Measurements from ENCODE around the gene TUBA4B. TPM values are rescaled to one million over a fixed set of nuclear protein-coding genes. Genes with fewer than 3 reads are reported as not detected.

The TUBA4B gene
- total RNA-seq (2014; rRNA removed; shearing (Covaris generic)): not detected in 2 replicates

DNA sequence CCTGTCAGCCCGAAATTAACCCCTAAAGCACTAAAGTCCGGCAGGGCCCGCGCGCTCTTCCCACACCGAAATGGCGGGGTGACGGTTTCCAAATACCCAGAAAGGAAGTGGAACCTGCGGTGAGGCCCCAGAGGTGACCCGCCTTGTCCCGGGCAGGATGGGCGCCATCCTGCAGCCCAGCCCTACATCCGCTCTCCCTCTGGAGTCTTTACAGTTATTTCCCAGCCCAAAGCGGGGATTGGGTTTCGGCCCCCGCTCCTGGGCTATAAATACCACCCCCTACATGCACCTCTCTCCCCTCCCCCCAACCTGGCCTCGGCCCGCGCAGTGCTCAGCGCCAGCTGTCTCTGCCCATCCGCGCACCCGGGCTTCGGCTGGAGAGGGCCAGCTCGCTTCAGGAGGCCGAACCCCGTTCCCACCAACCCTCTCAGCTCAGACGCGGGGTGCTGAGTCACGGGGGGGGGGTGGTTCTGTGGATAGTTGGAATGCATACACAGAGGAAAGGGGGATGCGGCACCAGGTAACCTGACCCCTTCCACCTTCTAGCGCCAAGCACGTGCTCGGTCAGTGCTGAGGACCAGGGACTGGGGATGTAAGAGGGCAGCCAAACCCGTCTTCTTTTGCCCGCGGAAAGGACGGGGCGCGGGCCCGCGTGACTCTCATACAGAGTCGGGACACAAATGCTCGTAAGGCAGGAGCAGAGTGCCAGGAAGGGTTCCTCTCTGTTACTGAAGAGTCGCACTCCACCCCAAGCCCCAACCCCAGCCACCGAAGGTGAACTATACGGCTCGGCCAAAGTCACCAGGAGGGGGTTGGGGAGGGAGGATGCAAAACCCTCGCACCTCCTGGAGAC lies at the start of gene TUBA4B:
TUBA4B (plus strand) TSS at position 344 of the 853 bp plus-strand sequence; CDS start at position 509, 165 bp downstream.
- peak; percentile 81 for DNase-seq (ENCODE audit: low read depth)

DNA sequence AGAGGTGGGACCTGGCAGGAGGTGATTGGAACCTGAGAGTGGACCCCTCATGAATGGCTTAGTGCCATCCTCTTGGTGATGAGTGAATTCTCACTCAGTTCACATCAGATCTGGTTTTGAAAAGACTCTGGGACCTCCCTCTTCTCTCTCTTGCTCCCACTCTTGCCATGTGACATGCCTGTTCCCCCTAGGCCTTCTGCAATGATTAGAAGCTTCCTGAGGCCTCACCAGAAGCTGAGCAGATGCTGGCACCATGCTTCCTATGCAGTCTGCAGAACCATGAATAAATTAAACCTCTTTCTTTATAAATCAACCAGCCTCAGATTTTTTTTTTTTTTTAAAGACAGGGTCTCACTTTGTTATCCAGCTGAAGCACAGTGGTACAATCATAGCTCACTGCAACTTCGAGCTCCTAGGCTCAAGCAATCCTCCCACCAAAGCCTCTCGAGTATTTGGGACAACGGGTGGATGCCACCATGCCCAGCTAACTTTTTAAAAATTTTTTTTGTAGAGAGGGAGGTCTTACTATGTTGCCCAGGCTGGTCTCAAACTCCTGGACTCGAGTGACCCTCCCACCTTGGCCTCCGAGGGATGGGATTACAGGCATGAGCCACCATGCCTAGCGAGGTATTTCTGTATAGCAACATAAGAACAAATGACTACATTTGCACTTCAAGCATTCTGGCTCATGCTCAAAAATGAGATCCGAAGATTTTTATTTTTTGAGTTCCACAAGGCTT lies 48.4 kb upstream of the TUBA4B start:
- no peak for DNase-seq (ENCODE audit: low read depth)

DNA sequence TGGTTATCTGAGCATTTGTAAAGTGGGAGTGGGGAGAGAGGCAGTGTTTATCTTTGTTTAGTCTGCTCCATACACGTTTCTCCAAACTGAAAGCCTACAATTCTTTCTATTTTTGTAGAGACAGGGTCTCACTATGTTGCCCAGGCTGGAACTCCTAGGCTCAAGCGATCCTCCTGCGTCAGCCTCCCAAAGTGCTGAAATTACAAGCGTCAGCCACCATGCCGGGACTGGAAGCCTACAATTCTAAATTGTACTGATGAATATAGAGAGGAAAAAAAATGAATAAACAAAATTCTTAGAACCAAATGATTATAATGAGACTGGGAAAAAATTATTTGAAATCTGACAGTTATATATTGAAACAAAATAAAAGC lies 47.9 kb upstream of the TUBA4B start:
- DNase-seq (ENCODE audit: low read depth): no peak

DNA sequence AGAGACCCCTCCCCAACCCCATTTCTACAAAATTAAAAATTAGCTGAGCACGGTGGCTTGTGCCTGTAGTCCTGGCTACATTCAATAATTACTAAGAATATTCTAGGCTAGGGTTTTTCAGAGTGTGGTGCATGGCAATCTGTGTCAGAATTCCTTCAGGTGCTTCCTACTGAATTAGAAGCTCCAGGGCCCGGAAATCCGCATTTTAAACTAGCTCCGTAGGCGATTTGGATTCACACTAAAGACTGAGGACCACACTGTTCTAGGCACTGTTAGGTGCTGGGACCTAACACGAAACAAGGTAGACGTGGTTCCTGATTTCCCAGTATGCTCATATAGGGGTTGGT lies 47.1 kb upstream of the TUBA4B start:
- no peak for DNase-seq (ENCODE audit: low read depth)

DNA sequence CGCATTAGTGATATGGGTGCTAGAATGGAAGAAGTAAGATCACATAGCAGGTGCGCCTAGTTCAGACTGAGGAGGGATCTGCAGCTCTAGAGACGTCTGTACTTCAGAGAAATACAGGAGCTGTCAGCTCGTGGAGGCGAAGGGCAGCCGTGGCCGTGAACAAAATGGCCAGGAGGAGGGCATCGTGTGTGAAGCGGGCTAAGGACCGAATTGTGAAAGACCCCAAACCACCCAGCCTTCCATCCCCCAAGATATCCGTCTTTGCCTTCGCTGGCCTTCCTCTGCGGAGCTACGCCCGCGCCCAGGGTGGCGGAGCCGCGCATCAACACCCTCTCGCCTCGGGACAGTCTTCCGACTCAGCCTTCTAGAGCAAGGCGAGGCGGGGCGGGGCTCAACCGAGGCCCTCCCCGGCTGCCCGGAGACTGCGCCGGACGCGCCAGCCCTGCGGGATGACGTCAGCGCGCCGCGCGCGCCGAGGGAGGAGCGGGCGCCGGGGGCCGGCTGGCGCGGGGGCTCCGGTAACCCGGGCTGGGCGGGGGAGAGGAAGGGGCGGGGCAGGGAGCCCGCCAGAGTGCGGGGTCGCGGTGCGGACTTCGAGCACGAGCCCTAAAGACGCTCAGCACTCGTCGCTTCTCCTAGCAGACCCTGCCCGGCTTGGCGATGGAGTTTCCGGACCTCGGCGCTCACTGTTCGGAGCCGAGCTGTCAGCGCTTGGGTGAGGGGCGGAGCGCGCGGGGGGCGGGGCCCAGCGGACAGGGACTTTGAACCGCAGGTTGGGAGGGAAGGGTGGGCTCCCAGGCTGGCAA lies 46.5 kb upstream of the TUBA4B start, which contains the start of gene ZFAND2B:
ZFAND2B (plus strand) TSS at position 455 of the 806 bp plus-strand sequence; CDS start at position 661, 206 bp downstream.
- peak; percentile 97 for DNase-seq (ENCODE audit: low read depth)

DNA sequence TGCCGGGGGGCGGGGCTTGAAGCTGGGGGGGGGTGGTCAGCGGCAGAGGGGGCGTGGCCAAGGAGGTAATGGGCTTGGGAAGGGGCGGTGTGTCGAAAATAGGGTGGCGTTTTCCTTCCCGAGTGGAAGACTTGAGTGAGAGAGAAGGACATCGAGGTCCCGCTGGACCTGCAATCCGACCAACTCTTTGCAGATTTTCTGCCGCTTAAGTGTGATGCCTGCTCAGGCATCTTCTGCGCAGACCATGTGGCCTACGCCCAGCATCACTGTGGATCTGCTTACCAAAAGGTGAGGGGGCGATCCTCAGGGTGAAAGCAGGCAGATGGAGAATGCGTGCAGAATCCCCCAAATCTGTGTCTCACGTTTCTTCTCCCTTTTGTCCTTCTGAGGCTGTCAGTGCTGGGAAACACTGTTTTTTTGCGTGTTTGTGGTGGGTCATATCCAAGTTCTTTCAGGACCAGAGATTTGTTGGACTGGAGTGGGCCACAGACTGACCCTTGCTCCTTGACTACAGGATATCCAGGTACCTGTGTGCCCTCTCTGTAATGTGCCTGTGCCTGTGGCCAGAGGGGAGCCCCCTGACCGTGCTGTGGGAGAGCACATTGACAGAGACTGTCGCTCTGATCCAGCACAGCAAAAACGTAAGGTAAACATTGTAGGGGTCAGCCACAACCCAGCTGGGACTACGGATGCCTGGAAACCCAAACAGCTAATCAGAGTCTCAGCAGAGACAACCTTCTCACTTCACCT lies 45.7 kb upstream of the TUBA4B start:
- DNase-seq (ENCODE audit: low read depth): no peak

DNA sequence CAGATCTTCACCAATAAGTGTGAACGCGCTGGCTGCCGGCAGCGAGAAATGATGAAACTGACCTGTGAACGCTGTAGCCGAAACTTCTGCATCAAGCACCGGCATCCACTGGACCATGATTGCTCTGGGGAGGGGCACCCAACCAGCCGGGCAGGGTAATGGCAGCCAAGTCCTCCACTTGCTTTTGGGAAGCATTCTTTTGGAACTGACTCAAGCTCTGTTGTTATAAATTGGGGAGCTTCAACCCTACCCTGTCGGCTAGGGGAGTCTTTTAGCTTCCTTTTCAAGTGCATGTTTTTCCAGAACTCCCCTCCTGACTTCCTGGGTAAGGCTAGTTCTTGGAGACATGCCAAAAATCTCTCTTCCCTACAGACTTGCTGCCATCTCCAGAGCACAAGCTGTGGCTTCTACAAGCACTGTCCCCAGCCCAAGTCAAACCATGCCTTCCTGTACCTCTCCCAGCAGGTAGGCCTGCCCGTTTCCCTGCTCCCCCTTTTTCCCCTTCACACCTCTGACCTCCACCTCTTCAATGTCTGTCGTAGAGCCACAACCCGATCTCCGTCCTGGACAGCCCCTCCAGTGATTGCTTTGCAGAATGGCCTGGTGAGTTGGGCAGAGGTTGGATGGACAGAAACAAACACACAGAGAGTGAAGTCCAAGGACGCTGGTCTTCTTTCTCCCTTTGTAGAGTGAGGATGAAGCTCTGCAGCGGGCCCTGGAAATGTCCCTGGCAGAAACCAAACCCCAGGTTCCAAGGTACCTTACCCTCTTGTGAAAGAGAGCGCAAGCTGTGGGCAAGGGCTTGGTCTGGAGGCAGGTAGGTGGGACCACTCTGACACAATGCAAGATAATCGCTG lies 44.9 kb upstream of the TUBA4B start:
- no peak for DNase-seq (ENCODE audit: low read depth)

DNA sequence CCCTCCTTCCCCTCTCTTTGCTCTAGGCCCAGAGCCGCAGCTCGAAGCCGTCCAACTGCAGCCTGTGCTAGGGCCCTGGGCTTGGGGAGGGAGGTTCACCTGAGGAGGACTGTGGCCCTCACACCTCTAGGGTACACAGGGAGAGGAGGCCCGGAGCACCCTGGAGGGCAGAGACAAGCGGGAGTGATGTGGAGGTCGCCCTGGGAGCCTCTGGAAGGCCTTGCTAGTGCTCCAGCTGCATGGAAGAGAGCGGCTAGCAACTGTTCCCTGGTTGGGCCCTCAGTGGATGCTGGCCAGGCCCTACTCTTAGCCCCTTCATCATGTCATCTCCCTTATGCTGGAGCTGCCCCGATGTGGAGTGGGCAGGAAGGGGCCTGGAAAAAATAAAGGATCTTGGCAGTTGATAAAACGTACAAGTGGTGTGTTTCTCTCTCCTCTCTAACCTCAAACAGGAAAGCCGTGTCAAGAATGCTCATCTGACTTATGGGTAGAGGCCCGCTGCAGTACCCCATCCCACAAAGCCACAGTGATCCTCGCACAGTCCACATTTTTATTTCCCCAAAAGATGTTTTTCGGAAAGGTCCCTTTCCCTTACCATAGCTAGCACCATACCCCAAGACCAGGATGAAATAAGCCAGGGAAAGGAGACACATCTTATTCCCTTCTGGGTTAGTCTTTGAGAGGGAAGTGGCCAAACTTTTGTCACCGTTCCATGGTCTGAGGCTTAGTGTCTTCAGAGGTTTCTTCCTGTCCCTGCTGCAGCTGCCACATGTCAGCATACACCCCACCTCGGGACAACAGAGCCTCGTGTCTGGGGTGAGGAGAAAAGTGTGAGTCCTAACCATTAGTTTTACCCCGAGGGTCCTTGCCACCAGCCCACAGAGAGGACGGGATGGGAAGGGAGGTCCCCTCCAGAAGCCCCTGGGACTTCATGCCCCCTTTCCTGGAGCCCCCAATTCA lies 43.5 kb upstream of the TUBA4B start:
- DNase-seq (ENCODE audit: low read depth): no peak

DNA sequence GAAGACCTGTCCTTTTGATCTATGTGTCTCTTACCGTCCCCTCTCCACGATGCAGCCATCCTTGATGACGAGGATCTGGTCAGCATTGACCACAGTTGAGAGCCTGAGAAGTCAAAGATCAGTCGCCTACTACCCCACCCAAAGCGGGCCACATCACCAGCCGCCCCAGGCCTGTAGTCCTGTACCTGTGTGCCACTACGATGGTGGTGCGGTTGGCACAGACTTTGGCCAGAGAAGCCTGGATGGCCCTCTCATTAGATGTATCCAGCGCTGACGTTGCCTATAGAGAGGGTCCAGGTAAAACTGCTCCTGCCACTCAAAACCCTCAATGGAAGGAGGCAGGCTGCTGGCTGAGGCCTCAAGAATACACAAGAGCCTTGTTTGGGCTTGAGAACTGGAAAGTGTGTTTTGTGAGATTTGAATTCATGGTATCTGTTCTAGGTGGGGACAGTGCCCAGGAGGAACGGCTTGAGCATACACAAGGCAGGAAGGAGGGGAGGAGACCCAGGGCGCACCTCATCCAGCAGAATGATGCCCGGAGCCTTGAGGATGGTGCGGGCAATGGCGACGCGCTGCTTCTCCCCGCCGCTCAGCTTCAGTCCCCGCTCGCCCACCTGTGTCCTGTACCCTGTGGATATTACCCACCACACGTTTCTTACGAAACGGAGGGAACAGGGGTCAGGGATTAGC lies 42.7 kb upstream of the TUBA4B start:
- DNase-seq (ENCODE audit: low read depth): no peak

DNA sequence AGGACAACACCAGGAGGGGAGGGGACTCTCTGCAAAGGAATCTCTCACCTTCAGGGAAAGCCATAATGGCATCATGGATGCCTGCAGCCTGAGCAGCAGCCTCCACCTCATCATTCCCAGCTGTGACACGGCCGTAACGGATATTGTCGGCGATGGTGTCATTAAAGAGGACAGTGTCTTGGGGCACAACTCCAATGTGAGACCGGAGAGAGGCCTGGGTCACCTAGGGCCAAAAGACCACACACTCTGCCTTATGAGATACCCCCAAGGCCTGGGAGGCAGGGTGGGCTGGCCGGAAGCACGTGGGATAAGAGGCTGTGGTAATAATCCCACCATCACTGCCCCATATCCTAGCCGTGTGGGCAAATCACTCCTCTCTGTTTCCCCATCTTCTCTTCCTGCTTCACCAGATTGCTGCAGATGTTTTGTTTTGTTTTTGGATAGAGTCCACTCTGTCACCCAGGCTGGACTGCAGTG lies 42.1 kb upstream of the TUBA4B start:
- no peak for DNase-seq (ENCODE audit: low read depth)

DNA sequence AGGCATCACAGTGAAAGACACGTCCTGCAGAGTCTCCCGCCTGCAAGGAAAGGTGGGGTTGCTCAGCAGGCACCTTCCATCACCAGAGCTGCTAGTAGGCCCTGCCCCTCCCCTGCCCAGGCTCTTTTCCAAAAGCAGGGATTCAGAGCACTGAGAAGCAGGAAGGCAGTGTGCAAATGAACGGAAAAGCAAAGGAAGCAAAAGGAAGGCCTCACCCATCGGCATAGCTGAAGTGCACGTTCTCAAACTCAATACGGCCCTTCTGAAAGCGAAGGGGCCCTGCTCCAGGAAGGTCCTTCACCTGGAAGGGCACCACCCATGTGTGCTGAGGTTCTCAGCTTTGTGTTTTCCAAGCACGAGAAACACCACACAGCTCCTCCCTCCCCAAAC lies 40.0 kb upstream of the TUBA4B start:
- DNase-seq (ENCODE audit: low read depth): no peak

DNA sequence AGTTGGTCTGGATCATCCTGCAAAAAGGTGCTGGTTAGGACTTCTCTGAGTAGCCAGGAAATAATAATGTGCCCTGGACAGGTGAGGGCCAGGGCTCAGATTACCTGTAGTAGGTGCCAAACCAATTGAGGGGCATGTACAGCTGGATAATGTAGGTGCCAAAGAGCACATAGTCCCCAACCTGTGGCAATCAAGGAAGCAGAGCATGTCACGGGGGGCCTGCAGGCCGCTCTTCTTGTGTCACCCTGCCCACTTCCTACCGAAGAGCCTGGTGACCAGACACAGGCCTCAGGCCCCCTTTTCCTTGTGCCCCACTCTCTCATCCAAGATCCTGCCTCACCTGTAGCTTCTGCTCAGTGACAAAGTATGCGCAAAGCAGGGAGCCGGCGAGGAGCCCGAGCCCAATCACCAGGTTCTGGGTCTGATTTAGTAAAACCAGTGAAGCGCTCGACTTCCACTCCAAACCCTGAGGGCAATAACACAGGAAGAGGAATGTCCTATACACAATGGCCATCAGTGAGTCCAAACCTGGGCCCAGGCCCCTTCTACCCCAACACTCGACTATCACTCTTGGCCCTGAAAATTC lies 39.5 kb upstream of the TUBA4B start:
- DNase-seq (ENCODE audit: low read depth): no peak

DNA sequence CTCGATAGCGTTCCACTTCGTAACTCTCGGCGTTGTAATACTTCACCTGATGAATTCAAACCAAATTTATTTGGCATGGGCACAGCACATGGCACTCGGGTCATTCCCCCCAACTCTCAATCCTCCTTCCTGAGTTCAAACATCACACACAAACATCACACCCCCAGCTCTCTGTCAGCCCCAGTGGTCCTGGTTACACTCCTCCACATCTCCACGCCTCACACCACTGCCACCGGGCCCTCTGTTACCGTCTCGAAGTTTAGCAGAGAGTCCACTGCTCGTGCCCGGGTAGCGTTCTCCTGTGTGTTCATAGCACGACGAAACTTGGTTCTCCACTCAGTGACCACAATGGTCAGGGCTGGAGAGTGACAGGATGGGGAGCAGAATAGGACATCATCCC lies 38.9 kb upstream of the TUBA4B start:
- no peak for DNase-seq (ENCODE audit: low read depth)

DNA sequence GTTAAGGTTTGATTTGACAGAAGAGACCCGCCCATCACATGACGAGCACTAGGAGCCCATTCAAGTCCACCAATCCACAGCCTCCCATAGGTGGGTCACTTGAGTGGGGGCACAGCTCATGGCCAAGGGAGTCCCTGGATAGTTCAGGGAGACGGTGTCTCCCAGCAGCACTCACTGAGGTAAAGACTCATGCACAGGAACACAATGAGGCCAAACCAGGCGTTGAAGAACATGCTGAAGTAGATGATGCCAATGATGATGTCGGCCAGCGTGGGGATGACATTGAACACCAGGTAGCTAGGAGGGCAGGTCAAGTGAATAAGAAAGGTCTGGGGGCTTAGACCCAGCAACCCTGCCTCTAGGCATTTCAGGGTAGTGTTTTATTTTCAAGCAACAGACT lies 38.3 kb upstream of the TUBA4B start:
- no peak for DNase-seq (ENCODE audit: low read depth)

DNA sequence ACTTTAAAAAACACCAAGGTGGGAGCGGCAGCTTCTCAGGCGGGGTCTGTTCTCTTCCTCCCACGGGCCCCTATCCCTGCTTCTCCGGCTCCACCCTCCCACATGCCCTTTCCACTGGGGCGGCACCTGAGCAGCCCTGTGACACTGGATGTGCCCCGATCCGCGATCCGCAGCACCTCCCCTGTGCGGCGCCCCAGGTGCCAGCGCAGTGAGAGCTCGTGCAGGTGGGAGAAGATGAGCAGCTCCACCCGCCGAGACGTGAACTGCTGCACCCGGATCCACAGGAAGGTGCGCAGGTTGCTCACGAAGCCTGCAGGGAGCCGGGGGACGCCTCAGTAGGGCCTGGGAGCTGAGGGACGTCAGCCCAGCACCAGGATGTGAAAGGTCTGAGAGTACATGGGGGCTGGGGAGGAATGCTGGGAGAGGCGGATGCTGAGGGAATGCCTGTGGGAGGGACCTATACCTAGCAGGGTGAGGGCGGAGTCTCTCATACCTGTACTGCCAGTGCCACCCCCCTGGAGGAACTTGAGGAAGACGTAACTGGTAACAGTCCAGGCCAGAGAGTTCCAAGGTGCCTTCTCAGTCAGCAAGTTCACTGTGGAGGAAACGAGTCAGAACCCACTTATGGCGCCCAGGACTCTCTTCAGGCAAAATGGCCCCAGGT lies 37.0 kb upstream of the TUBA4B start:
- no peak for DNase-seq (ENCODE audit: low read depth)

DNA sequence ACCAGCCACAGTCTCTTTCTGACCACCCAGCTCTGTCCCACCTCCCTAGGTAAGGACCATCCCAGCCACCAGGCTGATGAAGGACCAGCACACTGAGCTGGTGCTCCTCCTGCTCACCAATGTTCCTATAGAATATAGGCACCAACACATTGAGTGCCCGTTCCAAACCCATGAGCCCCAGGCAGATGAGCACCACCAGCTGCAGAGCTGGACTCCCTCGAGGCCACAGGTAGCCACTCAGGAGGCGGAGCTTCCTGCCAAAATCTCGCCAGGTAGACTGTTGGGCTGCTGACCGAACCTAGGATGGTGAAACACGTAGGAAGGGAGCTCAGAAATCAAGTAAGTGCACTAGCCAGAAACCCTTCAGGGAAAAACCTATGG lies 36.5 kb upstream of the TUBA4B start:
- no peak for DNase-seq (ENCODE audit: low read depth)

DNA sequence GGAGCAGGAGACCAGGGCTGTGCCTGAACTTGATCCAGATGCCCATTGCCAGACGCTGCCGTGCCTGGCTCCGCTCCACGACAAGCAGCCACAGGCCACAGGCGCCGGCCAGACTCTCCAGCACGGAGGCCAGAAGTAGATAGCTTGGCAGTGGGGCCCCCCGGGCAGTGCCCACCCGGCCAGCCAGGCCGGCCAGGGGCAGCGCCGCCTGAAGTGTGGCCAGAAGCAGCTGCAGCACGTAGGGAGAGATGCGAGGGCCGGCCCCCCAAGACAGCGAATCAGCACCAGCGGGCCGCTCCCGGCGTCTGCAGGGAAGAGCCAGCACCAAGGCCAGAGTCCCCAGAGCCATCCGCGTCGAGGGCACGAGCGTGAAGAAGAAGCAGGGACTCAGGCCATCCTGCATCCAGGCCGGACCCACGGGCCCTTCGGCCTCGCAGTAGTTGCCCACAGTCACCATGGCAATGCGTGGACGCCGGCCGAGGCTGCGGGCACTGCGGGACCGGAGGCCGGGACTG lies 34.8 kb upstream of the TUBA4B start:
- DNase-seq (ENCODE audit: low read depth): peak; percentile 78
